ENCODE measurements around the gene PPM1L.

DNA sequence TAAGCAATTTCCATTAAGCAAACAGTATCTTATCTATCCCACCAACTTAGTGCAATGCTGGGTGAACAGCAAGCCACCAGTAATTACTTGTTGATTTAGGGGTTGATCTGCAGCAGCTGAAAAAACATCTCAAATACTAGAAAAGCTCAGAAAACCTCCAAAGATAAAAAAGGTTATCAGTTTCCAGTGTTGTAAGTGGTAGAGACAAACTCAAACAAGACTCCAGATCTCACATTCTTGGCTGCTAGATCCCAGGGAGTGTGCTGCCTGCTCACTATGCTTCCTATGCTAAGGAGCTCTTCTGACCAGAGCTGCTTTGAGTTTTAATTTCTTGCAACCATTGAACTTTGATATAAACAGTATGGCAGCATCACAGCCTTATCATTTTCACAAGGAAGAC lies 337.9 kb downstream of the PPM1L start:
- TF ChIP-seq, protein P1, sequence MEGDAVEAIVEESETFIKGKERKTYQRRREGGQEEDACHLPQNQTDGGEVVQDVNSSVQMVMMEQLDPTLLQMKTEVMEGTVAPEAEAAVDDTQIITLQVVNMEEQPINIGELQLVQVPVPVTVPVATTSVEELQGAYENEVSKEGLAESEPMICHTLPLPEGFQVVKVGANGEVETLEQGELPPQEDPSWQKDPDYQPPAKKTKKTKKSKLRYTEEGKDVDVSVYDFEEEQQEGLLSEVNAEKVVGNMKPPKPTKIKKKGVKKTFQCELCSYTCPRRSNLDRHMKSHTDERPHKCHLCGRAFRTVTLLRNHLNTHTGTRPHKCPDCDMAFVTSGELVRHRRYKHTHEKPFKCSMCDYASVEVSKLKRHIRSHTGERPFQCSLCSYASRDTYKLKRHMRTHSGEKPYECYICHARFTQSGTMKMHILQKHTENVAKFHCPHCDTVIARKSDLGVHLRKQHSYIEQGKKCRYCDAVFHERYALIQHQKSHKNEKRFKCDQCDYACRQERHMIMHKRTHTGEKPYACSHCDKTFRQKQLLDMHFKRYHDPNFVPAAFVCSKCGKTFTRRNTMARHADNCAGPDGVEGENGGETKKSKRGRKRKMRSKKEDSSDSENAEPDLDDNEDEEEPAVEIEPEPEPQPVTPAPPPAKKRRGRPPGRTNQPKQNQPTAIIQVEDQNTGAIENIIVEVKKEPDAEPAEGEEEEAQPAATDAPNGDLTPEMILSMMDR (conservative IDR thresholded peaks at IDR 0.05 in 1 of 2, IDR thresholded peaks at IDR 0.05 in 1 of 2; ENCODE audit: low read depth in 1 of 2, low read length in 2 of 2), result no peak
- no peak for TF ChIP-seq EZH2 (IDR thresholded peaks at IDR 0.05; ENCODE audit: low read length, missing control alignments)
